HCT116 (cell line): ENCODE measurements around the gene ZDHHC15. TPM values are rescaled to one million over a fixed set of nuclear protein-coding genes. Genes with fewer than 3 reads are reported as not detected.

Experiments used
- ATAC-seq: fragments of 200-7000 bp; cut with Tn5 transposase; 2 replicates; pipeline ENCODE4 v1.9.1; 2020; ENCODE audit warnings: mild to moderate bottlenecking, moderate library complexity
- BruUV-seq: library from RNA; stranded (reverse); fragments of 400-500 nt; replicated peaks from 2 replicates; lab custom pipeline; 2021; lab: Mats Ljungman, UMichigan
- CTCF ChIA-PET: fragments of 300-600 bp; sonication (Branson Sonifier 250); formaldehyde crosslinking; loops from one replicate; lab custom pipeline; 2021; ENCODE audit warnings: antibody characterized with exemption; lab: Charles Lee
- POLR2A ChIA-PET: fragments of 300-600, 350-600 bp; sonication (Branson Sonifier 250); formaldehyde crosslinking; loops from one replicate; lab custom pipeline; 2021; ENCODE audit warnings: antibody characterized with exemption; lab: Charles Lee
- RAD21 ChIA-PET, 2 experiments: fragments of 300-600 bp; sonication (Branson Sonifier 250); formaldehyde crosslinking; loops; one replicate each; lab custom pipeline; 2023; ENCODE audit warnings: low total read pairs in 2 of 2; ENCODE audit not compliant: uncharacterized antibody in 2 of 2, unreplicated experiment in 2 of 2, low non-redundant PET in 1 of 2; lab: Charles Lee
- DNase-seq: peaks from one replicate; pipeline ENCODE4 v3.0.0-alpha.2; 2010; ENCODE audit warnings: low read depth, low spot score
- H2AFZ ChIP-seq: fragments of 200-600 bp; shearing (Covaris generic), sonication (generic); 2 replicates; pipeline ENCODE4 v1.6.1; 2017; ENCODE audit warnings: low read depth, mixed run types, mixed read lengths, antibody characterized with exemption, low read length; ENCODE audit not compliant: poor library complexity, severe bottlenecking
- H3K27ac ChIP-seq: 2 replicates; pipeline ENCODE4 v1.5.1; 2012; ENCODE audit warnings: low read depth, low read length
- H3K27me3 ChIP-seq: fragments of 200-600 bp; sonication (generic); 2 replicates; pipeline ENCODE4 v1.6.1; 2016; ENCODE audit warnings: mixed run types, low read length, mixed read lengths; ENCODE audit not compliant: insufficient read depth
- H3K36me3 ChIP-seq, 2 experiments: fragments of 200-500 bp in 1 of 2; fragments of 200-600 bp in 1 of 2; sonication (Bioruptor generic) in 1 of 2; sonication (generic) in 1 of 2; 2 replicates each; pipeline versions ENCODE4 v1.5.1 to v1.6.1; 2014 to 2016; ENCODE audit warnings: low read length in 2 of 2, inconsistent platforms in 1 of 2, mixed read lengths in 1 of 2, mixed run types in 1 of 2; ENCODE audit not compliant: insufficient read depth in 2 of 2, control insufficient read depth in 1 of 2
- H3K4me1 ChIP-seq, 2 experiments: fragments of 200-600 bp in 1 of 2; sonication (generic) in 1 of 2; 2 replicates each; pipeline versions ENCODE4 v1.5.1 to v1.6.1; 2012 to 2017; ENCODE audit warnings: low read length in 2 of 2, inconsistent platforms in 1 of 2, mild to moderate bottlenecking in 1 of 2, mixed read lengths in 1 of 2, mixed run types in 1 of 2, moderate library complexity in 1 of 2; ENCODE audit not compliant: insufficient read depth in 2 of 2, control insufficient read depth in 1 of 2
- H3K4me2 ChIP-seq: fragments of 200-600 bp; sonication (generic); 2 replicates; pipeline ENCODE4 v1.6.1; 2017; ENCODE audit warnings: mixed run types, low read length, mixed read lengths
- H3K4me3 ChIP-seq, 2 experiments: fragments of 200-600 bp in 1 of 2; sonication (generic) in 1 of 2; replicated peaks in 1 of 2; 2 replicates each; pipeline ENCODE4 v1.5.1; 2011 to 2016; ENCODE audit warnings: low read length in 2 of 2, control low read depth in 1 of 2, low read depth in 1 of 2, mild to moderate bottlenecking in 1 of 2, mixed read lengths in 1 of 2, mixed run types in 1 of 2
- H3K79me2 ChIP-seq: fragments of 200-600 bp; sonication (generic); 2 replicates; pipeline ENCODE4 v1.6.1; 2017; ENCODE audit warnings: mild to moderate bottlenecking, mixed run types, low read length, moderate library complexity, mixed read lengths; ENCODE audit not compliant: insufficient read depth
- H3K9ac ChIP-seq: fragments of 200-600 bp; sonication (generic); 2 replicates; pipeline ENCODE4 v1.6.1; 2016; ENCODE audit warnings: low read length, mixed read lengths
- H3K9me2 ChIP-seq: fragments of 200-600 bp; sonication (generic), shearing (Covaris generic); 2 replicates; pipeline ENCODE4 v1.6.1; 2017; ENCODE audit warnings: mixed run types, mild to moderate bottlenecking, moderate library complexity; ENCODE audit not compliant: insufficient read depth
- H3K9me3 ChIP-seq, 2 experiments: fragments of 200-500 bp in 1 of 2; fragments of 200-600 bp in 1 of 2; sonication (Bioruptor generic) in 1 of 2; sonication (generic) in 1 of 2; 2 replicates each; pipeline ENCODE4 v1.6.1; 2014 to 2017; ENCODE audit warnings: low read length in 2 of 2, mixed read lengths in 2 of 2, inconsistent platforms in 1 of 2, low read depth in 1 of 2, mild to moderate bottlenecking in 1 of 2, mixed run types in 1 of 2, moderate library complexity in 1 of 2; ENCODE audit not compliant: control insufficient read depth in 1 of 2, insufficient read depth in 1 of 2
- H4K20me1 ChIP-seq: fragments of 200-600 bp; sonication (generic), shearing (Covaris generic); 2 replicates; pipeline ENCODE4 v1.6.1; 2017; ENCODE audit warnings: mixed run types, mild to moderate bottlenecking, moderate library complexity; ENCODE audit not compliant: insufficient read depth
- ATF3 ChIP-seq: IDR thresholded peaks from 2 replicates; pipeline ENCODE4 v1.6.1; 2012
- CBX3 ChIP-seq: IDR thresholded peaks from 2 replicates; pipeline ENCODE4 v1.6.1; 2012; ENCODE audit warnings: low read depth
- CEBPB ChIP-seq: IDR thresholded peaks from 2 replicates; pipeline ENCODE4 v1.6.1; 2012; ENCODE audit warnings: low read depth
- CTCF ChIP-seq, 3 experiments: fragments of 200-600 bp in 1 of 3; sonication (generic) in 1 of 3; IDR thresholded peaks in 2 of 3; conservative IDR thresholded peaks in 1 of 3; 2 replicates each; pipeline ENCODE4 v1.5.1; 2012 to 2017; ENCODE audit warnings: low read depth in 2 of 3, low read length in 2 of 3, antibody characterized with exemption in 1 of 3, borderline replicate concordance in 1 of 3, control low read depth in 1 of 3, mild to moderate bottlenecking in 1 of 3, mixed read lengths in 1 of 3, mixed run types in 1 of 3, moderate library complexity in 1 of 3; ENCODE audit not compliant: insufficient read depth in 1 of 3
- EGR1 ChIP-seq: IDR thresholded peaks from 2 replicates; pipeline ENCODE4 v1.6.1; 2012; ENCODE audit warnings: low read depth
- ELF1 ChIP-seq: IDR thresholded peaks from 2 replicates; pipeline ENCODE4 v1.6.1; 2012; ENCODE audit warnings: low read depth, borderline replicate concordance
- EZH2 ChIP-seq: fragments of 200-600 bp; sonication (generic); IDR thresholded peaks from 2 replicates; pipeline ENCODE4 v1.6.1; 2017; ENCODE audit warnings: antibody characterized with exemption, mixed run types
- EZH2phosphoT487 ChIP-seq: fragments of 200-600 bp; IDR thresholded peaks from 2 replicates; pipeline ENCODE4 v1.6.1; 2018; ENCODE audit warnings: antibody characterized with exemption, borderline replicate concordance
- MAX ChIP-seq: IDR thresholded peaks from 2 replicates; pipeline ENCODE4 v1.6.1; 2012
- POLR2A ChIP-seq: IDR thresholded peaks from 2 replicates; pipeline ENCODE4 v1.7.0; 2011; ENCODE audit warnings: borderline replicate concordance; ENCODE audit not compliant: insufficient read depth, insufficient read length; ENCODE audit errors: extremely low read depth
- POLR2AphosphoS5 ChIP-seq: IDR thresholded peaks from 2 replicates; pipeline ENCODE4 v1.6.1; 2011; ENCODE audit warnings: mild to moderate bottlenecking, low read depth, low read length, moderate library complexity
- RAD21 ChIP-seq: IDR thresholded peaks from 2 replicates; pipeline ENCODE4 v1.6.1; 2012; ENCODE audit warnings: low read depth, mild to moderate bottlenecking
- REST ChIP-seq: IDR thresholded peaks from 2 replicates; pipeline ENCODE4 v1.6.1; 2012; ENCODE audit warnings: low read depth
- SRF ChIP-seq: IDR thresholded peaks from 2 replicates; pipeline ENCODE4 v1.6.1; 2012; ENCODE audit warnings: low read depth
- YY1 ChIP-seq: IDR thresholded peaks from 2 replicates; pipeline ENCODE4 v1.6.1; 2011; ENCODE audit warnings: low read length, low read depth, moderate library complexity, mild to moderate bottlenecking; ENCODE audit not compliant: insufficient replicate concordance; ENCODE audit errors: extremely low read depth
- ZFX ChIP-seq: fragments of 450-650 bp; IDR thresholded peaks from 2 replicates; pipeline ENCODE4 v1.6.1; 2017
- ZNF274 ChIP-seq: fragments of 200-500 bp; sonication (Bioruptor generic); IDR thresholded peaks from 2 replicates; pipeline ENCODE4 v1.6.1; 2014; ENCODE audit warnings: mild to moderate bottlenecking, low read depth, low read length, inconsistent platforms
- intact Hi-C: fragments of 100-400 bp; cut with micrococcal nuclease; formaldehyde crosslinking; loops from 2 replicates; pipeline ENCODE4 v1.10.0; 2022
- total RNA-seq: library from RNA; stranded (reverse); gene quantifications from one replicate; pipeline ENCODE4 v1.2.1, GENCODE V29; 2021; ENCODE audit not compliant: unreplicated experiment

ZDHHC15 gene
- total RNA-seq, 1 experiment from 2014 or later, result not detected

GRCh38 chrX:75390470-75390869, 132.4 kb downstream of the ZDHHC15 start:
- Histone ChIP-seq H3K9me3 (no peaks in the 10 kb centered on the region), H3K4me2 (no peak overlapping the region), H3K27ac (no peak overlapping the region), H3K9ac (no peak overlapping the region), H3K4me3 (no peak overlapping the region), H3K36me3 (no peaks in the 10 kb centered on the region), H3K27me3 (no peaks in the 10 kb centered on the region), H2AFZ (no peak overlapping the region), H4K20me1 (no peaks in the 10 kb centered on the region), H3K9me2 (no peaks in the 10 kb centered on the region), H3K4me1 (no peaks in the 10 kb centered on the region), H3K79me2 (no peaks in the 10 kb centered on the region)
- ChIA-PET RAD21 (no interaction called here), POLR2A (no interaction called here), CTCF (no interaction called here)
- BruUV-seq, result no TSS peak
- intact Hi-C loops, result no loop called here
- no peak for TF ChIP-seq POLR2AphosphoS5
- no peak for TF ChIP-seq ZFX
- no peak for TF ChIP-seq CBX3
- TF ChIP-seq POLR2A, result no peak
- no peak for TF ChIP-seq ELF1
- no peak for TF ChIP-seq RAD21
- ATAC-seq (no peak), DNase-seq (no peak)

- H3K9me2 ChIP-seq, result no peaks in the 10 kb centered on the region
- RAD21 ChIA-PET, result no interaction called here
- DNase-seq (no peak), ATAC-seq (no peak)
- 0 out of 2 replicates have a peak, but pooled peaks cover 7% of the 10 kb centered on the region for H3K27me3 ChIP-seq
- no peaks in the 10 kb centered on the region for H4K20me1 ChIP-seq
- no peaks in the 10 kb centered on the region for H3K4me1 ChIP-seq
- H3K9me3 ChIP-seq, result no peaks in the 10 kb centered on the region
- H3K4me3 ChIP-seq, result no peak overlapping the region
- no TSS peak for BruUV-seq
- H3K4me2 ChIP-seq, result no peak overlapping the region
- H3K36me3 ChIP-seq, result no peaks in the 10 kb centered on the region
- no peaks in the 10 kb centered on the region for H3K79me2 ChIP-seq
- no peak overlapping the region for H2AFZ ChIP-seq
- CTCF ChIA-PET, result no interaction called here
- no peak overlapping the region for H3K9ac ChIP-seq
- POLR2A ChIA-PET, result no interaction called here
- intact Hi-C loops, result no loop called here
- H3K27ac ChIP-seq, result no peak overlapping the region
- no peak for TF ChIP-seq EGR1
- TF ChIP-seq CEBPB, result no peak
- TF ChIP-seq ZFX, result no peak
- no peak for TF ChIP-seq ATF3
- no peak for TF ChIP-seq EZH2phosphoT487
- TF ChIP-seq ZNF274, result no peak
- TF ChIP-seq EZH2, result no peak
- no peak for TF ChIP-seq REST
- no peak for TF ChIP-seq ELF1
- TF ChIP-seq MAX, result no peak
- no peak for TF ChIP-seq YY1
- no peak for TF ChIP-seq CTCF (IDR thresholded peaks at IDR 0.05 in 2 of 3, conservative IDR thresholded peaks at IDR 0.05 in 1 of 3; ENCODE audit: borderline replicate concordance in 1 of 3, insufficient read depth in 1 of 3, low read depth in 2 of 3, low read length in 2 of 3)
- no peak for TF ChIP-seq SRF
Measured at GRCh38 chrX:75369721-75370120, 153.1 kb downstream of the ZDHHC15 start.
